ENCODE results near the gene CTDSPL.

Gene CTDSPL

DNA sequence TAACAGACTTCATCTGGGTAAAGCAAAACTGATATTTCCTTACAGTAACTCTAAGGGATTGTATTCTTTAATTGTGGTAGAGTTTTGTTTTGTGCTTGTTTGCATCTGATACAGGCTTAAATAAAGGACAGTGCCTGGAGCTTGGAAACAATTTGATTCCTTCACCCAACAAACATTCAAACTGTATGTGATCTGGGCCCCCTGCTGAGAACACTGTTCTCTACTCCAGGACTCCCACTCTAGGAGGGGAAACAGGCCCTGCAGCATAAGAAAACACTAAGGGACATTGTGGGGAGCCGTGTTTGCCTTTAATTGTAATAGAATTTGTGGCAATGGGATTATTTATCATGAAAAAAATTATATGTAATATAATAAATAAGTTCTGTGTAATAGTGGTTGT is 56.9 kb downstream of the CTDSPL start:
- DNase-seq, result no peak

- no peak for DNase-seq
These were observed 58.5 kb downstream of the CTDSPL start for GRCh38 chr3:37920156-37920699.

DNA sequence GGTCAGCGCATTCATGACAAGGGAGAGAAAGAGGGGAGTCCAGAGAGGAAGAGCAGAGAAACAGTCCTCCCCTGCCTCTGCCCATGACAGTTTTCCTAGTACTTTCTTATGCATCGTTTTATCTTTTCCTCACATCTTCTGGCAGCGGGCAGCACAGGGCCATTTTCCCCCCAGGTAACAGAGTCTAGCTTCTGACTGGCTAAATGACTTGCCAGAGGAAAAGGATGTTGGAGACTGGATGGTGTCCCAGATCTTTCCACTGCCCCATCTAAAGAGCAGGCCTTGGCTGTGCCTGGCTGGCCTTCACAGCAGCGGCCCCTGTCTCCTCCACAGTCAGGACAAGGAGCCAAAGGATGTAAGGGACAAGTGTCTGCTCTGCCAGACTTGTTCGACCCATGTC is 59.3 kb downstream of the CTDSPL start:
- DNase-seq, result no peak

DNA sequence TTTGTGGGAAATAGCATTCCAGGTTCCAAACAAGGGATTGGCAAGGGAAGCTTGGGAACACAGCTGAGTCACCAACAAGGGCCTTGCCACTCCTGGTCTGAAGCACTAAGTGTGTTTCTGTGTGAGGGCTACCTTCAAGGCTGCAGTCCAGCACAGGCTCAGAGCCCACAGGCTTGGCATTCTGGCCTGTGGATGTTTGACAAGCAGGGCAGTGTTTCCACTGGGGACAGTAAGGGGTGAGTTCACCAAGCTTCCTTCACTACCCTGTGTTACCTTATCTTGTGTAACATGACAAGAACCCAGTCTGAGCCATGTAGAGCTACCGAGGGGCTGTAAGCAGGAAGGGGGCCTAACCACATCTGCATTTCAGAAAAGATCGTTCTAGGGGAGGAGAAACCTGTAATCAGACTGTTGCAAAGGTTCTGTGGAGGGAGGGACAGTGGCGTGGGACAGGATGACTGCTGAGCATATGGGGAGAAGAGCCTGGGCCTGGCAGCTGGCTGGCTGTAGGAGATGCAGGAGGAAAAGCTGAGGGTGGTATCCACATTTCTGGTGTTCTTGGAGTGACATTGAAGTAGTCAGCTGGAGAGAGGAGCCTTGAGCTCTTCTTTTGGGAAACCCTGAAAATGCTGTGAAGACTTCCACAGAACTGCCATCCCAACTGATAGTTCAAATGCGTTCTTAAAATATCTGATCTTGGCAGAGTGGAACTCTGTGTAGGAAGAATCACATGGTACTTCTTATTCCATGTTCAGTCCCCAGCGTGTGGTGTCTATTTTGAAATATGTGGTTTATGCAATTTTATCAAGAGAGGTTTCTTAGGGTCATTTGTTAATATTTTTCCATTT is 61.3 kb downstream of the CTDSPL start:
- no peak for DNase-seq

GRCh38 chr3:37923569-37924040 is 61.9 kb downstream of the CTDSPL start:
- no peak for DNase-seq

GRCh38 chr3:37924453-37924852 is 62.8 kb downstream of the CTDSPL start:
- no peak for DNase-seq

DNA sequence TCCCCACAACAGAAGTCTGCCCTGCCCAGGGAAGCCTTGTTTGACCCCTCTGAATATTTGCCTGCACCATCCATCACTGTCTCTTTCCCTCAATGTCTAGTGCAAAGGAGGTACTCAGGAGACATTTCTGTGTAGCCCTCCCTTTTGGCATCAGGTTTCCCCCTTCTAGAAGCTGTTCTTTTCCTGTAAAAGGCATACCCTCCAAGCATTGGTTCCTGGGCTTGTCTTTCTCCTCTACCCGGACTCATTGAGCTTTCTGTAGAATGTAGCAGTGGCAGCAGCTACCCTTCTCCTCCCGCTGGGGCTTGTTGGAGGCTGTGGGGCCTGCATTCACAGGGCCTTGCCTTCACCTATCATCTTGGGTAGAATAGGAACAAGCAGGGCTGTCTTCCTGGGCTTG is 63.5 kb downstream of the CTDSPL start:
- DNase-seq, result no peak

GRCh38 chr3:37926611-37927010 is 64.9 kb downstream of the CTDSPL start:
- no peak for DNase-seq

DNA sequence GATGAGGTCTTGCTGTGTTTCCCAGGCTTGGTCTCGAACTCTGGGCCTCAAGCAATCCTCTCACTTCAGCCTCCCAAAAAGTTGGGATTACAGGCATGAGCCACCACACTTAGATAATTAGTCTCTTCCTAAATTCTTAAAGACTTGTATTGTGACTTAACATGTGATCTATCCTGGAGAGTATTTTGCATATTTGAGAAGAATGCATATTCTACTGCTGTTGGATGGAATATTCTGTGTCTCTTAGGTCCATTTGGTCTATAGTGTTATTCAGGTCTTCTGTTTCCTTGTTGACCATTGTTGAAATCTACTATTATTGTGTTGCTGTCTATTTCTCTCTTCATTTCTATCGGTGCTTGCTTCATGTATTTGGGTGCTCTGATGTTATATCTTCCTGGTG is 68.8 kb downstream of the CTDSPL start:
- DNase-seq, result no peak

GRCh38 chr3:37932505-37932904 is 70.8 kb downstream of the CTDSPL start:
- DNase-seq, result no peak

DNA sequence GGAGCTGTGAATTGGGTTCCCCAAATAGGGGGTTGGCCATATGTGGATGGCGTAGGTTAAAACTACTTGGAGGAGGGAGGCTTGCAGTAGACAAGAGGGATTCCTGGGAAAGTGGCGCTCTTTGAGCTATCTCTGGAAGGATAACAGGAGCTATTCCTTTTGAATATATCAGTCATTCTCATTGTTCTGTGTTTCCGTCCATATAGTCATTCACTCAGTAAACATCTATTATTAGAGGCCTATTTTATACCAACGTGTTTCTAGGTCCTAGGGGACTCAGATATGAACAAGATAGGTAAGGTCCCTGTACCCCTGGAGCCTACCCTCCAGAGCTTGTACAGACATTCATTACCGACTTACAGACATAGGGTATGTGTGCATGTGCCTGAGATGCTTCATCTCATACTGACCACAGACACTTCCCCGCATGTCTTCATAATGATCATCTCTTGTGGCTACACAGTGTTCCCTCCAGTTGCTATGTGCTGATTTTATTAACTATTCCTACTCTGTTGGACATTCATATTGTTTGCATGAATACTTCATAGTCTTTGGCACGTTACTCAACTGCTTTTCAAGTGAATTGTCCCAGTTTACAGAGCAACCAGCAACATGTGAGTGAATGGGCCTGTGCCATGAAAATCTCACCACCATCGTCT is 73.1 kb downstream of the CTDSPL start:
- no peak for DNase-seq

GRCh38 chr3:37935290-37935668 is 73.6 kb downstream of the CTDSPL start:
- no peak for DNase-seq

DNA sequence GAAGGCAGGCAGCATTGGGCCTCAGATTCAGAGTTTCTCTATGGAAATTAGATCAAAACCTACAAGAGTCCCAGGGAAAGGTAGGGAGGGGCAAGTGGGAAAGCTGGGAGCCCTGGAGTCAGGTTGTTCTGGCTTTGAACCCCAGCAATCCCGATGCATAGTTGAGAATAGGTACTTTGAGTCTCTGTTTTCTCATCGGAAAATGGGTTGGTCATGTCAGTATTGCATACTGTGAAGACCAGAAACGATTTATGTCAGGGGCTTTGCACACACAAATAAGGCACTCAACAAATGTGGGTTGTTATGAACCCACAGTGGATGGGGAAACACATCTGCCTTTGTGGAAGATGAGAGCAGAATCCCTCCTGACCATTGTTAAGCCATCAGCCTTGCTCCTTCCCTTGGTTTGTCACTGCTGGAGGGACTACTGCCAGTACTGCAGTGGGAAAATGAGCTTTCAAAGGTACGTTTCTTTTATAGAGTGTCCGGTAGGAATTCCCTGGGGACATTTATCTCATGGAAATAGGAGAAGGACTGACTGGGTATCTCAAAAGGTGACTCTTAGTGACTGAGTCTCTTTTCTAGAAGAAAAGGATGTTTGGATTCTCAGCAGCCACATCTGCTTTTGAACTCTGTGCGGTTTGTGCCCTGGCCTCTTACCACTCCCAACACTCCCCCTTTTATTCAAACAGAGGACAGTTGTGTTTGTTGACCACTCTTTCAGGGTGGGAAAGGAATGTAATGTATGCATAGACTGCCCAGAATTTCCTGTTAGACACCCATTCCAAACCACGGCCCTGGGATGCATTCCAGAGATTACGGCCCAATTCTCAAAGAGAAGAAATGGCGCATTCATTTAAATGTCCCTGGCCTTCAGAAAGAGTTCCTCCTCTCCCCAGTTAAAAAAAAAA is 74.3 kb downstream of the CTDSPL start:
- no peak for DNase-seq

- DNase-seq, result no peak
These were observed 75.5 kb downstream of the CTDSPL start for GRCh38 chr3:37937156-37937555.

- no peak for DNase-seq
These were observed 76.3 kb downstream of the CTDSPL start for GRCh38 chr3:37938011-37938410.

- no peak for DNase-seq
These were observed 78.7 kb downstream of the CTDSPL start for GRCh38 chr3:37940242-37940908.

GRCh38 chr3:37941608-37942508 is 80.2 kb downstream of the CTDSPL start:
- no peak for DNase-seq

GRCh38 chr3:37942646-37943045 is 81.0 kb downstream of the CTDSPL start:
- DNase-seq, result no peak

- DNase-seq, result no peak
These were observed 81.4 kb downstream of the CTDSPL start for GRCh38 chr3:37943126-37943525.

GRCh38 chr3:37943631-37944314 is 82.1 kb downstream of the CTDSPL start:
- DNase-seq, result no peak

- no peak for DNase-seq
These were observed 82.7 kb downstream of the CTDSPL start for GRCh38 chr3:37944391-37944842.
